H54 (cell line): Measurements from ENCODE around the gene CMTM4.
A peak's percentile ranks its signal among the peaks of the same experiment; 100 is the strongest.

ENCODE experiments used
- DNase-seq: peaks from one replicate; pipeline ENCODE4 v3.0.0; 2011; ENCODE audit warnings: low spot score, mixed read lengths; ENCODE audit not compliant: insufficient read length
- FAIRE-seq: peaks from 3 replicates; lab custom pipeline; 2011; peaks lifted over from hg19 to GRCh38; lab: Jason Lieb, UNC
- POLR2A ChIP-seq: IDR thresholded peaks from 2 replicates; pipeline ENCODE4 v1.6.1; 2011; ENCODE audit warnings: low read depth, mild to moderate bottlenecking, low read length

Gene CMTM4

DNA sequence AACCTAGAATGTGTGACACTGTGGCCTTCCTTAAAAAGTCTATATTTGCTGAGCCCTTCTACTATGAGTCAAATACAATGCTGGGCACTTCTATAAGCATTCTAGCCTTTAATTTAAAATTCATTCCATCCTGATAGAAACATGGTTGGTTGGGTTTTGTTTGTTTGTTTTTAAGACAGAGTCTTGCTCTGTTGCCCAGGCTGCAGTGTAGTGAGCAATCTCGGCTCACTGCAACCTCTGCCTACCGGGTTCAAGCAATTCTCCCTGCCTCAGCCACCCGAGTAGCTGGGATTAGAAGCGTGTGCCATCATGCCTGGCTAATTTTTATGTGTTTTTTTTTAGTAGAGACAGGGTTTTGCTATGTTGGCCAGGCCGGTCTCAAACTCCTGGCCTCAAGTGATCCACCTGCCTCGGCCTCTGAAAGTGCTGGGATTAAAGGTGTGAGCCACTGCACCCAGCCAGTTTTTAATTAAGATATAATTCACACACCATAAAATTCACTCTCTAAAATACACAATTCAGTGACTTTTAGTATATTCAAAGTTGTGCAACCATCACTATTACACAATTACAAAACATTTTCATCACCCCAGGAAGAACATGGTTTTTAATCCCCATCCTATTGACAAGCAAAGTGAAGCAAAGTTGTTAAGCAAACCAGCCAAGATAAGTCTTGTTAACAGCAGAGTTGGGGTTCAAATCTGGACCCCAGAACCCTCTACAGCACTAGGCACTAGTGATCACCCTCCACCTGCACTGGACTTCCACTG is 42.8 kb downstream of the CMTM4 start:
- no peak for TF ChIP-seq POLR2A
- no peak for DNase-seq
- FAIRE-seq: no peak

DNA sequence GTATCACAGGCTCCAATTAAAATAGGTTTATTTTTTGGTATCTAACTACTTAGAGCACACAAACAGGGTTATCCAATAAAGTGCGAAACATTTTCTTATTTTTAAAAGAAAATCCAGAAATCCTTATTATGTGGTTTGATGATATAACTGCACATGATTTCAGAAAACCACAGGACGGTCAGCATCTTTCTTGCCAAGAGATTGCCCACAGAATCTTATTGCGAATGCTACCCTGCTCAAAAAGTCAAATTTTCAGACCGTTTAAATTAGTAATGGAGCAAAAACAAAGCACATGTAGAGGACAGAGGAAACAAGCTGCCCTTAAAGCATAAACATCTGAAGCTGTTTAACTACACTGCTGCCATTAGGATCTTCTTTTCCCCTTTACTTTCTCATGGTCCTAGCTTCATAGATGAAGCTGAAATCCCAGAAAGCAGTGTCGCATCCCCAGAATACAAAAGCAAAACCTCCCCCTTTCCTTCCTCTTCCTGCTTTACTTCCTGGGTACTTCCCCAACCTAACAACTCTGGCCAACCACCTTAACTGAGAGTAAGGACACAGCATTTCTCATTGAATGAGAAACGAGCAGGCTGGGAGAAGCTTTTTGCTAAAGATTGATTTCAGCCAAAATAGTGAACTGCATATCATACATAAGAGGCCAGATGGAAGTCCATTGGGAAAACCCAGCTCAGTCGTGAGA is 43.7 kb downstream of the CMTM4 start:
- FAIRE-seq (no peak), DNase-seq (no peak)
- TF ChIP-seq POLR2A: no peak

DNA sequence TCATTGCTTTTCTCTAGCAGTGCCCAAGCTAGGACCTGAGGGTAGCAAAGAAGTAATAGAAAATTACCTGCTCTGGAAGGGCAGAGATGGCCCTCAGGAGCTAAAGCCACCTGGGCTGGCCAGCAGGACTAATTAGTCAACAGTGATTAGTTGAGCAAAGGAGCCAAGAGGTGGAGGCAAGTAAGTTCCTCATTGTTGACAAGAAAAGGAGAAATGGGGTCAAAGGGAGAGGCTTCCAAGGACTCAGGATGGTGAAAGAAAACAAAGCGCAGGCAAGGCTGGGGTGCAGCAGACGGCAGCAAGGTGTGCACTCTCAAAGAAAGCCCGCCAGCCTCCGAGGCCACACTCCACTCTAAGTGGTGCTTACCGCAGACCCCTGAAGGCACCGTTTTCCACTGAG is 44.6 kb downstream of the CMTM4 start:
- FAIRE-seq: no peak

GRCh38 chr16:66651474-66651765 is 45.1 kb downstream of the CMTM4 start:
- TF ChIP-seq POLR2A: no peak
- FAIRE-seq (no peak), DNase-seq (no peak)

More for the DNA sequence above, 44.6 kb downstream of the CMTM4 start:
- TF ChIP-seq POLR2A: no peak
- DNase-seq: no peak

- no peak for TF ChIP-seq POLR2A
- DNase-seq (peak; percentile 75), FAIRE-seq (no peak)
Measured at GRCh38 chr16:66650707-66651473, 45.7 kb downstream of the CMTM4 start.

DNA sequence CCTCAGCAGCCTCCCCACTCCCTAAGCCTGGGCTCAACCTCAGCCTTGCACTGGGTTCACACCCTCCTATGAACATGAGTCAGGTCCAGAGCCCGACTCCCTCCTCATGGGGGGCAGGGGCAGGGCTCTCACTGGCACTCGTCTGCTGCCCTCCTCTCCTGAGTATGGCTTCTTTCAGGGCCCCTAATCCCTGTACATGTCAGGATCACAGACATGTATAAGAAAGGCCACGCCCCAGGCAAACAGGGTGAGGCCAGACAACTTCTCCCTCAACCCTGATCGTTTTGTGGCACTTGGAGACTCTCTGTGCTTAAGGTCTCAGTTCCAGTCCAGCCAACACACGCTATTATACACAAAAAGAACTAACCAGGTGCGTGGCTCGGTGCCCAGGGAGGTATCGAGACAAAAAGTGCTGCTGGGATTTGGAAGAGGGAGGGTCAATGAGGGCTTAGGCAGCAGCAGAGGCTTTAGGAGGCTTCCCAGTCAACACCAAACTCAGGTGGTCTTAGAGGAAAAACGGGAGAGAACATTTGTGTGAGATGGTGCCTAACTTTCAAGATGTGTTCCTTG is 46.8 kb downstream of the CMTM4 start:
- FAIRE-seq (no peak), DNase-seq (no peak)
- TF ChIP-seq POLR2A: no peak

DNA sequence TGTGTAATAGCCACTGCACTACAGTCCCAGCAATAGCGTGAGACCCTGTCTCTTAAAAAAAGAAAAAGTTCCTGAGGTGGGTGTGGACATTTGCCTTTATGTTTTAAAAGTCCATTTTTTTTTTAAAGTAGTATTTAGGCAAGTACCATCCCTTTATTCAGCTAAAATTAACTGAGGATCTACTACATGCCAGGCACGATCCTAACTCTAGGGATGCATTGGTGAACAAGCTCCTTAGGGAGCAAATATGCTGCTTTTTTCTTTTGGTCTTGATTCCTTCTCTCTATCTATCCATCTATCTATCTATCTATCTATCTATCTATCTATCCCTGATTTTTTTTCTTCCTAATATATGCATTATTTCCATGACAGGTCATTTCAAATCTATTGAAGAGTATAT is 47.4 kb downstream of the CMTM4 start:
- FAIRE-seq: no peak
- no peak for TF ChIP-seq POLR2A

GRCh38 chr16:66647866-66648265 is 48.7 kb downstream of the CMTM4 start:
- no peak for FAIRE-seq
- no peak for TF ChIP-seq POLR2A
- no peak for DNase-seq

More for the DNA sequence above, 47.4 kb downstream of the CMTM4 start:
- no peak for DNase-seq

GRCh38 chr16:66641387-66641786 is 55.2 kb downstream of the CMTM4 start:
- TF ChIP-seq POLR2A: no peak
- FAIRE-seq: no peak

DNA sequence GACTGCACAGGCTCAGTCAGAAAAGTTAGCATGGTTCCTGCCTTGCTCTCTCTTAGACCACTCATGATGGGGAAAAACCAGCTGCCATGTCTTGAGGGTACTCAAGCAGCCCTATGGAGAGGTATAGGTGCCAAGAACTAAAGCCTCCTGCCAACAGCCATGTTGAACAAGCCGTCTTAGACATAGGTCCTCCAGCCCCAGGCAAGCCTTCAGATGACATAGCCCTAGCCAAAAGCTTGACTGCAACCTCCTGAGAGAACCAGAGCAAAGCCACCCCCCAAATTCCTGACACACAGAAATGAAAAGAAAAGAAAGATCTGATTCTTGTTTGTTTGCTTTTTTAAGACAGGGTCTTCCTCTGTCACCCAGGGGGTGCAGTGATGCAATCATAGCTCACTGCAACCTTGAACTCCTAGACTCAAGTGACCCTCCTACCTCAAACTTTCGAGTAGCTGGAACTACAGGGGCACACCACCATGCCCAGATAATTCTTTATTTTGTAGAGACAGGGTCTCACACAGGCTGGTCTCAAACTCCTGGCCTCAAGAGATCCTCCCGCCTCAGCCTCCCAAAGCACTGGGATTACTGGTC is 55.7 kb downstream of the CMTM4 start:
- FAIRE-seq (no peak), DNase-seq (no peak)
- TF ChIP-seq POLR2A: no peak

More at GRCh38 chr16:66641387-66641786, 55.2 kb downstream of the CMTM4 start:
- DNase-seq: no peak

DNA sequence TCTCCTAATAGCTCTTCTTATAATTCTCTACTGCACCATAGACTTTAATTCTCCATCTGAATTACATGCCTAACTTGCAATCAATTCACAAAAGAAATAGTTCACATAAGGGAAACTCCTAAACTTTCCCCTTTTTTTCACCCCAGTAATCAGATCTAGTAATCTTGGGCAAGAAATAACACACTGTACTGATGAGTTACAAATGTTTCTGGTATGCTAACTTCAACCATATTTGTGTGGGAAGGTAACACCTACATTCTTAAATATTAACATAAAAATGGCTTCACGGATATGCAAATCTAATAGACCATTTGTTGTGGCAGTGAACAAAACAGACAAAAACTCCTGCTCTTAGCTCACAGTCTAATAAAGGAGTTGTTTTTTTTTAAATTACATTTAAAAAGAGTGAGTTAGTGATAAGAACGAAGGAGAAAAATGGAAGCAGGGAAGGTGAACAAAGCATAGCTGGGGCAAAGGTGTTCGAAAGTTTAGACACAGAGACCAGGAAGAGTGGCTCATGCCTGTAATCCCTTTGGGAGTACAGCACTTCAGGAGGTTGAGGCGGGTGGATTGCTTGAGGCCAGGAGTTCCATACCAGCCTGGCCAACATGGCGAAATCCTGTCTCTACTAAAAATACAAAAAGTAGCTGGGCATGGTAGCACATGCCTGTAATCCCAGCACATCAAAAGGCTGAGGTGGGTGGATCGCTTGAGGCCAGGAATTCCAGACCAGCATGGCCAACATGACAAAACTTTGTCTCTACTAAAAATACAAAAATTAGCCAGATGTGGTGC is 57.3 kb downstream of the CMTM4 start:
- TF ChIP-seq POLR2A: no peak
- no peak for FAIRE-seq
- no peak for DNase-seq

GRCh38 chr16:66637806-66638205 is 58.7 kb downstream of the CMTM4 start:
- TF ChIP-seq POLR2A: no peak
- FAIRE-seq (no peak), DNase-seq (no peak)

- FAIRE-seq: no peak
- no peak for DNase-seq
- TF ChIP-seq POLR2A: no peak
Measured at GRCh38 chr16:66636199-66636598, 60.3 kb downstream of the CMTM4 start.
